CD4-positive, alpha-beta T cell treated with Interferon gamma for 1 hour (primary cell): ENCODE measurements around the gene LDAH.

ENCODE experiments used
- DNase-seq: peaks from one replicate; pipeline ENCODE4 v3.0.0-alpha.2; 2020

Gene LDAH

DNA sequence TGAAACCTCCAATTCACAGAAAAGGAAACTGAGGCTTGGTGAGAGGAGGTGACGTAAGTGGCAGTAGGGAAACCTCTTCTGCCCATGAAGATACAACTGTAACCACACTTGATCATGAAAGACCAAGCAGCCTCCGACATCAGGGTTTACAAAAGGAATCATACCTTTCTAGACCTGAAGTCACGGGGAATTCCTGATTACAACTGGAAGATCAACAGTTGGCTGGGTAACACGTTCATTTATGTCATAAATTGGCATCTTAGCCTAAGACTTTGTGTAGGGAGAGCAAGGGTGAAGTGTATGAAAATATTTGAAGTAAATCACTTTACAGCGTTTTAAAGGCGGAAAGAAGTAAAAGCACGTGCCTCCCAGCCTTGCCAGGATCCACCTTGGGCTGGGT, 172.9 kb downstream of the LDAH start:
- DNase-seq, result no peak

DNA sequence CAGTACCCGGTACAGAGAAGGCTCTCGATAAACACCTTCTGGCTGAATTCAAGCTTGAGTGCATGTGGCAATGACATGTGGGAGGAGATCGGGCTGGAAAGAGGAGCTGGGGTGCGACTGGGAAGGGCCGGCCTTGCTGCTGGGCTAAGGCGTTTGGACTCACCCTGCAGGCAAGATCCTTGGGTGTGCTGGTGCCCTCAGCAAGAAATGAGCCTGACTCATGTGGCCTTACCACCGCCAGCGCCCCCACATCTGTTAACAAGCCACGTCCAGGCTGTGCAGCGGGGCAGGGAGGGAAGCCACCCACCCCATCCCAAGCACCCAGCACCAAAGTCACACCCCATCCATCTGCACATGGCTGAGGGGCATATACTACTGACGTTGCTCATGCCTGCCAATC, 173.3 kb downstream of the LDAH start:
- no peak for DNase-seq

GRCh38 chr2:20648831-20649230, 174.1 kb downstream of the LDAH start:
- no peak for DNase-seq

DNA sequence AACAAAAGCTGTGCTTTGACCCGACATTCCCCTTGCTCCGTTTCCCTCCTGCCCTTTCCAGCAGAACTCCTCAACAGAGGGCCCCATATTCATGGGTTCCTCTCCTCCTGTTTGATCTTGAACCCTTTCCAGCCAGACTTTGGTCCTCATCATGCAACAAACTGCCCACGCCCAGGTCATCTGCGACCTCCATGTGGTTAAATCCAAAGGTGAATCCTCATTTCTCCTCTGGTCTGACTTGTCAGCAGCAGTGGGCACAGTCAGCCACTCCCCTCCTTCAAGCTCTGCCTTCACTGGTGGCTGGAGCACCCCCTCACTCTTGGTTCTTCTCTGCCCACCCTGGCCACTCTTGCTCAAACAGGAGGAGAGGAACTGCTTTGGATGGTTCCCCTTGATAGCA, 174.7 kb downstream of the LDAH start:
- DNase-seq, result no peak

GRCh38 chr2:20647738-20648137, 175.2 kb downstream of the LDAH start:
- no peak for DNase-seq

- no peak for DNase-seq
Observed at GRCh38 chr2:20647211-20647610, 175.7 kb downstream of the LDAH start.

DNA sequence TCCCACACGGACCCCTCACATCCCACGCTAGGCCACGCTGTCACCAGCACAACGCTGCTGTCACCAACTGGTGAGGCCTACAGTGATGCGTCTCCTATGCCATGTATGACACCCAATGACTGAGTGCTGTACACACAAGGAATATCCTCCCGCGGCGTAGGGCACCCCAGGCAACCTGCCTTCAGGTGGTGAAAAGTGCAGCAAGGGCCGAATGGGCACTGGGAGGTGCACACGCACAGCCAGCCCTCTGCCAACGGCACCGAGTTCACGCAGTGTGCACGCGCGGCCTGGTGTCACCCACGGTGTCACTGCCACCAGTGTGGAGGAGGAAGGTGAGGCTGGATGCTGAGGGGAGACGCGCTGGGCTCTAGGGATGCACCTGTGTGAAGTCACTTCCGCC, 176.5 kb downstream of the LDAH start:
- no peak for DNase-seq

GRCh38 chr2:20645761-20646160, 177.1 kb downstream of the LDAH start:
- DNase-seq, result no peak

- DNase-seq, result no peak
Observed at GRCh38 chr2:20645301-20645701, 177.6 kb downstream of the LDAH start.

DNA sequence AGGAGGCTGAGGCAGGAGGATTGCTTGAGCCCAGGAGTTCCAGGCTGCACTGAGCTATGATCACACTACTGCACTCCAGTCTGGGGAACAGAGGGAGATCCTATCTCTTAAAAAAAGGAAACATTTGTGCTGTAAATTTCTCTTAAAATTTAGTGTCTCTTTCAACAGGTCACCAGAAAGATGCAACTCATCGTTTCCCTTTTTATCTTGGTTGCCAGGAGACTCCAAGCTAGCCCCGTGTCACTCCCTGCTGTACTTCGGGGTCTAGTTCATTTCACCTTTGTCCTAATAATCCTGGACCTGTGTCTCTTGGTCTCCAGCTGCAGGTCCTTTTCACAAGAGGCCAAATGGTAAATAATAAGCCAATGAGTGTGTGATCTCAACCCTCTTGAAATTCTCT, 179.1 kb downstream of the LDAH start:
- DNase-seq, result no peak

DNA sequence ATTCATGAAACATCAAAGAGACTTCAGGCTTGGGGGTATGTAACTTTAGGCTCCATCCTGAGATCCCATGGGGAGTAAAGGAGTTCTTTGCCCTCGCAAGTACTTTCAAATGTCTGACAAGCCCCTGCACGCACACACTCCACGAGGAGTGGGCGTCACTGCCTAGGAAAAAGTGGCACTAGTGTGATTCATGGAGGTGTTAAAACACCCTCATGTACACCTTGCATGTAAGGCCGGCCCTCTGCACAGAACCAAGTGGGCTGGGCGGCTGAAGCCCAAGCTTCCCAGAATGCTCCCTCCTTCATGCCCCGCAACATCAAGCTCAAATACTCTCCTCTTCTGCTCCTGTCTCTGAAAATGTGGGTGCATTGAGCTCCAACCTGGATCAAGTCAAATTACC, 179.8 kb downstream of the LDAH start:
- no peak for DNase-seq

DNA sequence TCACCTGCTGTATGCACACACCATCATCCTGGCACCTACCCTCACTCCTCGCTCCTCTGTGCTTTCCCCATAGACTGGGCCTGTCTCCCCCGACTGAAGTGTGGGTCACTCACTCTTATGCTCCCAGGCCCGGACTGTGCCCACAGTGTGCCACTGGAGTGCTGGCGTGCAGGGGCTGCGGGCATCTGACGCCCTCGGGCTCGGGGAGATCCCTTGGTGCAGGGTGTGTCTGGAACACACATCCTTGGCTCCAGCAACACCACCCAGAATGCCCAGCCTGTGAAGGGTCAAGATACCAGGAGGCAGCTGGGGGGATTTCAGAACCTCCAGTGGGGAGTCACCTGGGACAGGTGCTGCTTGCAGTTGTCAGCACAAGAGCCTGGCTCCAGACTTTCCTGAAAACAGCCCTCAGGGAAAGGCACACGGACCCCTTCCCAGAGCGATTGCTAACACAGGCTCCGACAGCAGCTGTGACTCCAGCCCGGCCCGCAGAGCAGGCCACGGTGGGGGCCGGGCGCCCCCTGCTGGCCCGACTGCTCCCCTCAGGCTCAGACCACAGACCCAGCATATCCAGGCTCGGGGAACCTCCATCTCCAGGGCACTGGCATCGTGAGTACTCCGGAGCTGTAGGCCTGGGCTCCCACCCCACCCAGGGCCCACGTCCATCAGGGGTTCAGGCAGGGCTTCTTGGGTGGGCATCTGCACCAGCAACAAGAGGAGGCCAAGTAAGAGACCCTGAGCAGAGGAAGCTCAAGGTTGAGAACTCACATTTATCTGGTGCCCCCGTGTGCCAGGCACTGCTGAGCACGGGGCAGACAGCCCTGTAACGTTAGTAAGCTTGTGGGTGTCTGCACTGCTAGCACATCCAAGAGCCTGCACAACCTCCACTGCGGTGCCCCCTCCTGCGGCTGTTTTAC, 180.6 kb downstream of the LDAH start:
- peak; percentile 70 for DNase-seq

DNA sequence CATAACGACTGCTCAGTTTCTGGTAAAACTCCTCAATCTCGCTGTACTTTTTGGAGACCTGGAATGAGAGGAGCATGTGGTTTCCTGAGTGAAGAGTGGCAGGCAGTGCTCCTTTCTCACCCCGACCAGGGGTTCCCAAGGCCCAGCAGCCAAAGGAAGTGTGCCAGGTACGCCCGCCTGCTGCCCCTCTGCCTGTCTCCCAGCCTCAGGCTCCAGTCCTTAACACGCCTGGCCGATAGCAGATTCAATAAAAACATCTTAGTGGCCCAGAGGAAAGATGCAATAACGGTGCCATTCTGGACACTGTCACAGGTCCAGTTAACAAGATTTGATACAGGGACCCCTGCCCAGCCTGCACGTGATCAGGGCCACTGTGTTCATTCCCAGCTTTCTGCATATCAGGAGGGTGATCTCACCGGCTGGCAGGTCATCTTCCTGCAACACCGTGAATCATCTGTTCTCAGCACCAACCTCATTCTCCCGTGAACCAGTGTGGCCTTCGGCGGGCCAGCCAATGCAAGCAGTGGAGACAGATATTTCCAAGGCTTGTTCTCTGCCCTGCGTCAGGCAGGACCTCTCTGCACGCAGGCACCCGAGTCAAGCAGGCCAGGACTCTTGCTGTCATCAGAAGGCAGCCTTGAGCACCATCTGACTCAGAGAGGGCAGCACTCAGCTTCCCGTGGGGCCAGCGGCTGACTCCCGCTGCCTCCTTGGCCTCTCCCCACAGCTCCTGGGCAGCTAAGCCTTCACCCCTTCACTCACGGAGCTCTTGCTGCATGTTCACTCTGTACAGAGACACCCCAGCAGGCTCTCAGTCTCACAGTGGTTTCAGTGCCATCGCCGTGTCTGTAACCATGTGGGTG, 181.5 kb downstream of the LDAH start:
- no peak for DNase-seq

DNA sequence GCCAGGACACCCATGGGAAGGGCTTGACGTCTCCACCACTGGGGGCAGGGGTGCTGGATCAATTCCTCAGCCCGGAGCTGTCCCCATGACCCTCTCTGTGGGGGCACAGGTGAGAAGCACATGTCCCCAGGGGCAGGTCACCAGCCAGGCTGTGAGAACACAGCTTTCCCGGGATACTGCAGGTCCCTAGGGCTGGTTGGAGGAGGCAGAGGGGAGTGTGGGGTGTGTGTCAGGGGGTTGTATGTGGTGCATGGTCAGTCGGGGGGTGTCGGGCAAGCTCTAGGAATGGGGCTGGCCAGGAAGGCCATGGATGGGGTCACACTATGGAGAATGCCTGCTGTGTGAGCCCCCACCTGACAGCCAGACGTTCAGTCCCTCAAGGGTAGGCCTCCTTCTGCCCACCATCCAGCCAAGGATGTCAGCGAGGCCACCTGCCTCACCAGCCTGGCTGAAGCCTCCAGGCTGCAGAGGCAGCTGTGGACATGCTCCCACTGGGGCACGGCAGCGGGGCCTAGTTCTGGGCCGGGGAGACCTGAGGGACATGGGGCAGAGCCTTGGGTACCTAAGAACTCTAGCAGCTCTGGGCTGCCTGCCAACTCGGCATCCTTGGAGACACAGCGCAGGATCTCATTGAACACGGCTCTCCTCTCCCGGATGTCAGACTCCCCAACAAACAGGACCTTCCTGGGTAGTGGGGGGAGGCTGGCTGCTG, 182.3 kb downstream of the LDAH start:
- no peak for DNase-seq

DNA sequence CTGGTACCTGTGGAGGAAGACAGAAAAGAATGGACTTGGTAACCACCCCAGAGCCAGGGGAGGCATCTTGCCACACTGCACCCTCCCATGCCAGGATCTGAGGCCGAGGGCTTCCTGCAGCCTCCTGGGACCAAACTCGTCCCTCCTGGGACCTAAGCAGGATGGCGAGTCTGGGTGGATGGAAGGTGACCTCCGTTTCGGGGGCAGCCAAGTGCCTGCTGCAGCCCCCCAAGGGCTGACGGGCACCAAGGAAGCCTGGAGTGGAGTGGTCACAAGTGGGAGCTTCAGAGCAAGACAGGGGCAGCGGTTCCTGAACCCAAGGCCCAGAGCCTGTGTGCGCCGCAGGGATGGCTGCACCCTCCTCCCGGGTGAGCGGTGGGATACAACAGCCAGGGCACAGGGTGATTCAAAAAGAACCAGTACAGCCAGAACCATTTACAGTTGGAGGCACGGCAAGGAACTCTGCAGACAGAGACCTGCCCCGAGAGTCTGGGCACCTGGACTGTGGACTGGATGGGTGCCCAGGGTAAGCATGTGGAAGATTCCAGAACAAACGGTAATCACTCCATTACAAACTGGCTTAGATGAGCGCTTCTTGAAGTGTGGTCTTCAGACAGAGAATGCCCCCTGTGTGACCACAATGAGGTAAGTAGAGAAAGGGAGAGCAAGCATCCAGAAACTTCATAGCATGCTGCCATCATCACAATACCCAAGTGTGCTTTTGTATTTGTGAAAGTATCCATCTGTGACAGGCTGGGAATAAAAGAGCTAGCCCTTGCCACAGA, 184.1 kb downstream of the LDAH start:
- no peak for DNase-seq

- no peak for DNase-seq
Observed at GRCh38 chr2:20638014-20638413, 184.9 kb downstream of the LDAH start.

DNA sequence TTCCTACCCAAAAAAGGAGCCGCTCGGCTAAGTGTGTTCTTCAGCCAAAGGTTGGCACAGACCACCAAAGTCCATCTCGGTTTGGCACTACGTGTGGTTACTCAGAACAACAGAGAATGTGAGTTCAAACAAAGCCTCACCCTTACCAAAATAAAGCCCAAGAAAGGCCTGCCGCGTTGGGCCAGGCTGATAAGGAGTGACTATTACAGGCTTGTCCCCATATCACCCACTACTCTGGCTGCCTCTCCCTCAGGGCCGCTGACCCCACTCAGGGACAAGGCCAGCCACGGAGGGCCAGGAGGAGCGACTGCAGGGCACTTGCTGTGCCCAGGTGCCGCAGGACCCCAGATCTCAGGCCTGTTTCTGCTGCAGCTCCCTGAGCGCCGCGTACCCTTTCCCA, 185.8 kb downstream of the LDAH start:
- DNase-seq, result no peak

DNA sequence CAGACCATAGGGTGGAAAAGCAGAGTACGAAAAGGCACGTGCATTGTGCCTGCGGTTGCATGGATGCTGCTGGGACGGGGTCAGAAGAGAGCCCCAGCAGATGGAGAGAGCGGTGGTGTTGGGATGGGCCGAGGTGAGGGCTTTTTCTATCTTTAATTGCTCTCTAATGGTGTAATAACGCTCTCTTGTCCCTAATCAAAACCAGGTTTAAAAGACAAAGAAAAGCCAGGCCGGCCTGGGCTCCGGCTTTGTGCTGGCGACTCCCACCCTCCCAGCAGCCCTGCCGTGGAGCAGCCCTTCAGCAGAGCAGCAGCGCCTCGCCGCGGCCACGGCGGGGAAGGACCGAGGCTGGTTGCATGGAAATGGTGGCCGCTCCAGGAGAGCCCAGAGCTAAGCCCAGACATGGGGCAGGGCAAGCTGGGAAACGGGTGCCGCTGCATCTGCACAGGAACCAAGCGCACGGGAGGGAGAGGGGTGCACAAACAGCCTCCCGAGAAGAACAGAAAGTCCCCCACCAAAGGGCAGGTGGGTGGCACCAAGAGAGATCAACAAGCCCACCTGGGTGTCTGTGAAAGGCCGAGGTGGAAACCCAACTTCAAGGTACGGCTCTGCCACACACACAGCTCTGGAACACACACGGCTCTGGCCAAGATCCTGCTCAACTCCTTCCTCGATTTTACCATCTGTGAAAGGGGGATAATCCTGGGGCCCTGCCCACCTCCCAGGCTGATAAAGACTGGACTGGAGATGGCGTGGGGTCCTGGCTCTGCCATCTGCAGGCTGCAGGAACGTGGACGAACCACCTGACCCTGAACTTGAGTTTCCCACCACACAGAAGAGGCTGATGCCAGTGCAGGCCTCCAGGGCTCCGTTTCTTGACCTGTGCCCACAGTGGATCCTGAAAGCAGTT, 187.0 kb downstream of the LDAH start:
- peak; percentile 29 for DNase-seq

DNA sequence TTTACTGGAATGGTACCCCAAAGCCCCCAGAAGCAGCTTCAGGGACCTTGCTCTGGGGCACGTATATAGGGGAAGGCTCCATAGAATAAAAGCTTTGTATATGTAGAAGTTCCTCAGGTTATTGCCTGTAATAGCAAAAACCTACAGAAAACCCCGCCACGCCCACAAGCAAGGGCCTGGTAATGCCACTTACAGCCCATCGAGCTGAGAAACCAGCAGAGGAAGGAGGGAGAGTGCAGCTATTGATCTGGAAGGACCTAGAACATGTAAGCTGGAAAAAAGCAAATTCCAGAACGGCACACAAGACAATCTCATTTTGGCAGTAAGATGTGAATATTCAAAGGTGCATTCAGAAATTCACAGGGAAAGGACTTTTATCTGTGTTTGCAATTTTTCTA, 187.8 kb downstream of the LDAH start:
- no peak for DNase-seq

- no peak for DNase-seq
Observed at GRCh38 chr2:20634507-20635112, 188.3 kb downstream of the LDAH start.
